Adrenal gland (tissue), 5 donors: Measurements from ENCODE around the gene NYNRIN.

Source experiments
- POLR2A ChIP-seq, 2 donors: fragments of 450-650 bp; IDR thresholded peaks; one replicate each; pipeline ENCODE4 v1.6.1; 2017; ENCODE audit warnings: antibody characterized with exemption in 2 of 2, mild to moderate bottlenecking in 2 of 2, moderate library complexity in 1 of 2
- TF ChIP-seq, protein P1 (sequence below), 6 experiments: fragments of 450-650 bp in 4 of 6; fragments of 200-600 bp in 2 of 6; sonication (generic) in 1 of 6; IDR thresholded peaks; 1 replicate in 5 of 6; 2 replicates in 1 of 6; pipeline versions ENCODE4 v1.5.1 to v1.8.0; 2016 to 2021; ENCODE audit warnings: antibody characterized with exemption in 6 of 6, mild to moderate bottlenecking in 2 of 6, moderate library complexity in 1 of 6
- donor health status: DM: no; HTN: no; CAD: no.

DNA sequence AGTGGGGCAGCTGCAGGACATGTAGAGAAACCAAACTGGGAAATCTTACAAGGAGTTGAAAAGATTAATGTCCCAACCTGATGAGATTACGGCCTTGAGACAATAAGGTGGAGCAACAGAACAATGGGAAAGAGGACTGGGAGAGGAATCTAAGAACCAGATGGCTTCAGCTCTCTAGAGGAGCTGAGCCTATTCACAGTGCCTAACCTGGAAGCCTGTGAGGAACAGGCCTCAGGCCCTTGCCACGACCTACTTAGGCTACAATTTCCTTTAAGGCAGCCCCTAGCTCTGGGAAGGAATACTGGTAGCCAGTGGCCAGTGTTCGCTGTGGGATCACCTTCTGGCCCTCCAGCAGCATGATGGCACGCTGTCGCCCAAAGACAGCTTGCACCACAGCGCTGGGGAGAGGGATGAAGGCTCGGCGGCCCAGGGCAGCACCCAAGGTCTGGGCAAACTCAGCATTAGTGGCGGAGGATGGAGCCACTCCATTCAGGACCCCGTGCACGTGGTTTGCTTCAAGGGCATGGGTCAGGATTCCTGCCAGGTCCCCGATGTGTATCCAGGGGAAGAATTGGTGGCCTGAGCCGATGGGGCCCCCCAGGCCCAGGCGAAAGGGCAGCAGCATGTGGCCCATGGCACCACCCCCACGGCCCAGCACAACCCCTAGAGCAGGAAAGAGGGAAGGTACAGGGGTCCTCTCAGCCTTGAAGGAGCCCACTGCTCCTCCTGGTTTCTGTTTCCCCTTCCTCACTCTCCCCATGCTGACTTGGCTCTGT is 41.2 kb downstream of the NYNRIN start:
- TF ChIP-seq, protein P1, sequence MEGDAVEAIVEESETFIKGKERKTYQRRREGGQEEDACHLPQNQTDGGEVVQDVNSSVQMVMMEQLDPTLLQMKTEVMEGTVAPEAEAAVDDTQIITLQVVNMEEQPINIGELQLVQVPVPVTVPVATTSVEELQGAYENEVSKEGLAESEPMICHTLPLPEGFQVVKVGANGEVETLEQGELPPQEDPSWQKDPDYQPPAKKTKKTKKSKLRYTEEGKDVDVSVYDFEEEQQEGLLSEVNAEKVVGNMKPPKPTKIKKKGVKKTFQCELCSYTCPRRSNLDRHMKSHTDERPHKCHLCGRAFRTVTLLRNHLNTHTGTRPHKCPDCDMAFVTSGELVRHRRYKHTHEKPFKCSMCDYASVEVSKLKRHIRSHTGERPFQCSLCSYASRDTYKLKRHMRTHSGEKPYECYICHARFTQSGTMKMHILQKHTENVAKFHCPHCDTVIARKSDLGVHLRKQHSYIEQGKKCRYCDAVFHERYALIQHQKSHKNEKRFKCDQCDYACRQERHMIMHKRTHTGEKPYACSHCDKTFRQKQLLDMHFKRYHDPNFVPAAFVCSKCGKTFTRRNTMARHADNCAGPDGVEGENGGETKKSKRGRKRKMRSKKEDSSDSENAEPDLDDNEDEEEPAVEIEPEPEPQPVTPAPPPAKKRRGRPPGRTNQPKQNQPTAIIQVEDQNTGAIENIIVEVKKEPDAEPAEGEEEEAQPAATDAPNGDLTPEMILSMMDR (IDR thresholded peaks at IDR 0.05) = no peak
- no peak for TF ChIP-seq POLR2A (IDR thresholded peaks at IDR 0.05)
